Loucy (cell line): ENCODE data around the gene SLC29A4.

Source experiments
- CTCF ChIP-seq: fragments of 200-600 bp; sonication (generic); conservative IDR thresholded peaks from 2 replicates; pipeline ENCODE4 v1.5.1; 2014; ENCODE audit warnings: mild to moderate bottlenecking, antibody characterized with exemption, low read length
- EZH2phosphoT487 ChIP-seq: fragments of 200-600 bp; IDR thresholded peaks from 2 replicates; pipeline ENCODE4 v1.6.1; 2018; ENCODE audit warnings: antibody characterized with exemption, mild to moderate bottlenecking, moderate library complexity, borderline replicate concordance

GRCh38 chr7:5349437-5350173, 66.9 kb downstream of the SLC29A4 start:
- TF ChIP-seq CTCF (no peak), EZH2phosphoT487 (no peak)
